CD4-positive, alpha-beta T cell (primary cell): ENCODE measurements around the gene TBC1D16. TPM values are rescaled to one million over a fixed set of nuclear protein-coding genes. Genes with fewer than 3 reads are reported as not detected.

ENCODE experiments used
- ATAC-seq: fragments of 200-7000 bp; cut with Tn5 transposase; one replicate; pipeline ENCODE4 v1.10.0; 2022; ENCODE audit warnings: mild to moderate bottlenecking; ENCODE audit not compliant: poor library complexity
- CTCF ChIA-PET: fragments of 350-600 bp; sonication (Branson Sonifier 250); formaldehyde crosslinking; loops from one replicate; lab custom pipeline; 2021; ENCODE audit warnings: antibody characterized with exemption, inconsistent platforms; lab: Charles Lee
- POLR2A ChIA-PET: fragments of 350-600 bp; sonication (Branson Sonifier 250); formaldehyde crosslinking; loops from one replicate; lab custom pipeline; 2021; ENCODE audit warnings: antibody characterized with exemption, inconsistent platforms; lab: Charles Lee
- DNase-seq, 14 experiments: peaks; one replicate each; pipeline ENCODE4 v3.0.0-alpha.2; 2013 to 2020; ENCODE audit warnings: mixed read lengths in 2 of 14
- H3K27ac ChIP-seq, 2 donors: one replicate each; pipeline versions ENCODE4 v1.5.1 to v1.7.0; 2013; ENCODE audit warnings: low read length in 2 of 2, low read depth in 1 of 2, mild to moderate bottlenecking in 1 of 2
- H3K27me3 ChIP-seq, 2 experiments: 1 replicate in 1 of 2; 2 replicates in 1 of 2; pipeline versions ENCODE4 v1.6.1 to v1.7.0; 2013; ENCODE audit warnings: low read length in 2 of 2, control low read depth in 1 of 2, mild to moderate bottlenecking in 1 of 2, moderate library complexity in 1 of 2; ENCODE audit not compliant: insufficient read depth in 2 of 2, control insufficient read depth in 1 of 2
- H3K36me3 ChIP-seq: one replicate; pipeline ENCODE4 v1.6.1; 2013; ENCODE audit warnings: low read length, control low read depth; ENCODE audit not compliant: insufficient read depth
- H3K4me1 ChIP-seq: one replicate; pipeline ENCODE4 v1.6.1; 2013; ENCODE audit warnings: low read length, control low read depth; ENCODE audit not compliant: insufficient read depth
- H3K4me3 ChIP-seq: one replicate; pipeline ENCODE4 v1.5.1; 2013; ENCODE audit warnings: mild to moderate bottlenecking, low read length, moderate library complexity
- H3K9me3 ChIP-seq, 2 experiments: 1 replicate in 1 of 2; 2 replicates in 1 of 2; pipeline versions ENCODE4 v1.6.1 to v1.7.0; 2013; ENCODE audit warnings: low read length in 2 of 2, mild to moderate bottlenecking in 2 of 2, control low read depth in 1 of 2, moderate library complexity in 1 of 2; ENCODE audit not compliant: control insufficient read depth in 1 of 2, insufficient read depth in 1 of 2
- H3K27ac Mint-ChIP-seq: one replicate; pipeline ENCODE4 v1.8.0; 2020; ENCODE audit warnings: mixed read lengths
- H3K27me3 Mint-ChIP-seq: one replicate; pipeline ENCODE4 v1.8.0; 2021; ENCODE audit warnings: mixed read lengths
- H3K36me3 Mint-ChIP-seq: one replicate; pipeline ENCODE4 v1.8.0; 2021; ENCODE audit warnings: low read depth, mixed read lengths
- H3K4me1 Mint-ChIP-seq: one replicate; pipeline ENCODE4 v1.8.0; 2021; ENCODE audit warnings: low read depth, mixed read lengths
- H3K4me3 Mint-ChIP-seq: one replicate; pipeline ENCODE4 v1.8.0; 2020; ENCODE audit warnings: mild to moderate bottlenecking, mixed read lengths
- H3K9me3 Mint-ChIP-seq: one replicate; pipeline ENCODE4 v1.8.0; 2020; ENCODE audit warnings: mixed read lengths
- intact Hi-C, 2 experiments: fragments of 100-400 bp; cut with DNase I in 1 of 2; cut with micrococcal nuclease in 1 of 2; formaldehyde crosslinking; loops; one replicate each; pipeline versions ENCODE4 v1.15.1 to v1.9.0; 2023 to 2025; cut with DNase I, micrococcal nuclease
- total RNA-seq, 174 experiments: library from RNA in 2 of 174; stranded (reverse) in 2 of 174; gene quantifications; one replicate each; pipeline ENCODE4 v1.2.3 and lab custom pipeline; 2021 to 2026
- TF ChIP-seq, protein P1 (sequence below): fragments of 200-600 bp; IDR thresholded peaks from one replicate; pipeline ENCODE4 v1.8.0; 2022; ENCODE audit warnings: antibody characterized with exemption, mild to moderate bottlenecking

The TBC1D16 gene
- total RNA-seq, 2 experiments from 2014 or later, result 1.9 to 2.5 TPM

DNA sequence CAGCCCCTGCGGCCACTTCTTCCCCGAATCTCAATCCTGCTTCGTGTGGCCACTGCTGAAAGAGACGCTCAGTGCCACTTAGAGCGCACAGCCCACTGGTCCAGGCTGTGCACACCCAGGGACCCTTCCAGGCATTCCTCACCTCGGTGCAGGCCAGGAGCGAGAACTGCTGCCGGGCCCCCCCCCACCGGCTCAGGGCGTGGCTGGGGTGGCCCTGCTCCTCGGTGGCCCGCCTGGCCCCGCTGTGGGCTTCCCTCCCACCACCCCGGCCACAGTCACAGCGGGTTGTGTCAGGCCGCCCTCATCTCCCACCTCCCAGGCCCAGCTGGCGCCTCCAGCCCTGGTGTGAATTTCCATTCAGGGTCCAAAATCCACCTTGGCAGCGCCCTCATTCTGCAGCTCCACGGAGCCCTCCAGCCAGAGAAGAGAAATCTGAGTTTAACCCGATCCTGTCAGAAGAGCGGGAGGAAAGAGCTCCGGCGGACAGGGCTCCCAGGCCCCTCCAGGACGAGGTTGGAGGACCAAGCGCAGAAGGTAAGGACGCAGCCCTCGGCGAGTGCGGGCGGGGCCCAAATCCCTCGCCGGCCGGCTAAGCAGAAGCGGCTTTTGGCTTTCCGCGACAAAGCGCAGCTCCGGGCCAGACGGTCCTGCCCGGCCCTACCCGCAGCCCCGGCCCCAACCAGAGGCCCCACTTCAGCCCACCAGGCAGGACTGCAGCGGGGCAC lies 12.0 kb downstream of the TBC1D16 start:
- no peaks in the 10 kb centered on the region for H3K4me1 ChIP-seq
- Mint-ChIP-seq H3K4me3 (no peak overlapping the region), H3K27ac (no peak overlapping the region), H3K27me3 (no peaks in the 10 kb centered on the region), H3K4me1 (no peaks in the 10 kb centered on the region), H3K36me3 (no peaks in the 10 kb centered on the region), H3K9me3 (no peaks in the 10 kb centered on the region)
- ChIA-PET CTCF (no interaction called here), POLR2A (interaction anchor here (0.6 kb wide), 1 partner anchor 124 kb away, joined by 4 read pairs; no protein-coding TSS in a partner anchor)
- H3K27ac ChIP-seq, result no peak overlapping the region
- TF ChIP-seq, protein P1, sequence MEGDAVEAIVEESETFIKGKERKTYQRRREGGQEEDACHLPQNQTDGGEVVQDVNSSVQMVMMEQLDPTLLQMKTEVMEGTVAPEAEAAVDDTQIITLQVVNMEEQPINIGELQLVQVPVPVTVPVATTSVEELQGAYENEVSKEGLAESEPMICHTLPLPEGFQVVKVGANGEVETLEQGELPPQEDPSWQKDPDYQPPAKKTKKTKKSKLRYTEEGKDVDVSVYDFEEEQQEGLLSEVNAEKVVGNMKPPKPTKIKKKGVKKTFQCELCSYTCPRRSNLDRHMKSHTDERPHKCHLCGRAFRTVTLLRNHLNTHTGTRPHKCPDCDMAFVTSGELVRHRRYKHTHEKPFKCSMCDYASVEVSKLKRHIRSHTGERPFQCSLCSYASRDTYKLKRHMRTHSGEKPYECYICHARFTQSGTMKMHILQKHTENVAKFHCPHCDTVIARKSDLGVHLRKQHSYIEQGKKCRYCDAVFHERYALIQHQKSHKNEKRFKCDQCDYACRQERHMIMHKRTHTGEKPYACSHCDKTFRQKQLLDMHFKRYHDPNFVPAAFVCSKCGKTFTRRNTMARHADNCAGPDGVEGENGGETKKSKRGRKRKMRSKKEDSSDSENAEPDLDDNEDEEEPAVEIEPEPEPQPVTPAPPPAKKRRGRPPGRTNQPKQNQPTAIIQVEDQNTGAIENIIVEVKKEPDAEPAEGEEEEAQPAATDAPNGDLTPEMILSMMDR, result no peak
- ATAC-seq, result no peak
- no peaks in the 10 kb centered on the region for H3K36me3 ChIP-seq
- no peaks in the 10 kb centered on the region for H3K9me3 ChIP-seq
- H3K4me3 ChIP-seq, result no peak overlapping the region
- no peak for DNase-seq
- H3K27me3 ChIP-seq, result no peaks in the 10 kb centered on the region
- intact Hi-C loops, result no loop called here

DNA sequence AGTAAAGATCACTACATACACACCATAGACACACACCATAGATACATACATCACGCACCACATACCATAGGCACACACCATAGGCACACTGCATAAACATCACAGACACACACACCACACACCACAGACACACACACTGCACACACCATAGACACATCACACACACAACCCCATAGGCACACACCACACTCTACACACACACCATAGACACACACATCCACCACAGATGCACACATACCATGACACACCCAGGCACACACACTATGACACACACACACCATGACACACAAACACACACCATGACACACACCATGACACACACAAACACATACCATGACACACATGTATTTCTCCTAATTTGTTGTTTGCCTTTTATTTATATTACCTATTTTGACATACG lies 14.1 kb downstream of the TBC1D16 start:
- Histone ChIP-seq H3K4me3 (no peak overlapping the region), H3K27me3 (no peaks in the 10 kb centered on the region), H3K36me3 (no peaks in the 10 kb centered on the region), H3K27ac (no peak overlapping the region), H3K9me3 (no peaks in the 10 kb centered on the region), H3K4me1 (no peaks in the 10 kb centered on the region)
- TF ChIP-seq, protein P1, result no peak
- H3K4me1 Mint-ChIP-seq, result no peaks in the 10 kb centered on the region
- ATAC-seq, result no peak
- H3K27ac Mint-ChIP-seq, result no peak overlapping the region
- POLR2A ChIA-PET, result no interaction called here
- H3K27me3 Mint-ChIP-seq, result no peaks in the 10 kb centered on the region
- no peaks in the 10 kb centered on the region for H3K9me3 Mint-ChIP-seq
- intact Hi-C loops, result no loop called here
- H3K4me3 Mint-ChIP-seq, result no peak overlapping the region
- no peak for DNase-seq
- H3K36me3 Mint-ChIP-seq, result no peaks in the 10 kb centered on the region
- CTCF ChIA-PET, result interaction anchor here (1.1 kb wide), 1 partner anchor 13 kb away, joined by 4 read pairs; no protein-coding TSS in a partner anchor

DNA sequence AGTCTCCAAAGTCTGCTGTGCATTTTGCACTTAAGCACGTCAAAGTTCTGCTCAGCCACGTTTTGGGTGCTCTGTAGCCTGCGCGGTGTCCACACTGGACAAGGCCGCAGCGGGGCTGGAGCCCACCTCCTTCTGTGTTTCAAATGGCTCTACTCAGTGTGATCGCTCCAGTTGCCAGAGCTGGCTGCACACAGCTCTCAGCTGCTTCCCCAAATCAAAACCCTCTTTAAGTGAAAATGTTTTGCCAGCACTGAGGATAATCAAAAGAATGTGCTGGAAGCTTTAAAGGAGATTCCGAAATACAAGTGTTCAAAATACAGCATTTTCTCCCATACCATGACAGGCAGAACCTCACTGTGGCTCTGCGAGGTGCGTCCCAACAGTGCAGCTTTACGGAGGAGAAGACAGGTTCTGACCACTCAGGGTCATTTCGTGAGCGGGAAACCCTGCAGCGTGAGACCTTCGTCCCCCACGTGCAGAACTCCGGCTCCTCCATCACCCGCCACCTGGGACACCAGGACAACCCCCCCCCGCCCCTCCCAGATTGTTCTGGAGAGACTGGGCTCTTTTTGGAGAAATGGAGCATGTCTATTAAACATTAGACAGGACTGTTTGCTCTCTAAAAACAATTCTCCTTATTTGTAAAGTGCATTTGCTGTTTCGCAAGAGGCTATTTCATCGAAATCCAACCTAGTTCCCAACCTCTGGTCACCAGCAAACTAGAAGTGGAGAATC lies 16.6 kb downstream of the TBC1D16 start:
- Histone ChIP-seq H3K27ac (no peak overlapping the region), H3K27me3 (no peaks in the 10 kb centered on the region), H3K9me3 (peaks cover 0 to 2% of the 10 kb centered on the region in 2 experiments), H3K4me1 (no peaks in the 10 kb centered on the region), H3K4me3 (no peak overlapping the region), H3K36me3 (no peaks in the 10 kb centered on the region)
- DNase-seq, result no peak
- no peak overlapping the region for H3K27ac Mint-ChIP-seq
- no peaks in the 10 kb centered on the region for H3K4me1 Mint-ChIP-seq
- TF ChIP-seq, protein P1, result no peak
- no peaks in the 10 kb centered on the region for H3K36me3 Mint-ChIP-seq
- no peaks in the 10 kb centered on the region for H3K27me3 Mint-ChIP-seq
- no peak overlapping the region for H3K4me3 Mint-ChIP-seq
- no peak for ATAC-seq
- intact Hi-C loops, result no loop called here
- CTCF ChIA-PET, result interaction anchor here (1.6 kb wide), 1 partner anchor 11 kb away, joined by 3 read pairs; no protein-coding TSS in a partner anchor
- POLR2A ChIA-PET, result no interaction called here
- no peaks in the 10 kb centered on the region for H3K9me3 Mint-ChIP-seq
